HL-60 (cell line): Measurements from ENCODE around the gene TENM4.

ENCODE experiments used
- DNase-seq, 2 experiments: peaks; one replicate each; pipeline ENCODE4 v3.0.0-alpha.2; 2010 to 2020; ENCODE audit warnings: low read depth in 1 of 2, low spot score in 1 of 2
- H3K27ac ChIP-seq: fragments of 250-450 bp; sonication (Bioruptor Pico); replicated peaks from 2 replicates; pipeline ENCODE4 v1.5.1; 2020; ENCODE audit warnings: mild to moderate bottlenecking, moderate library complexity
- H3K27me3 ChIP-seq: fragments of 250-450 bp; sonication (Bioruptor Pico); 2 replicates; pipeline ENCODE4 v1.5.1; 2021; ENCODE audit warnings: mild to moderate bottlenecking, moderate library complexity; ENCODE audit not compliant: insufficient read depth, poor library complexity, severe bottlenecking
- H3K4me3 ChIP-seq: replicated peaks from 2 replicates; pipeline ENCODE4 v1.5.1; 2011; ENCODE audit warnings: mild to moderate bottlenecking, control low read depth, low read length; ENCODE audit not compliant: insufficient read depth
- GABPA ChIP-seq: IDR thresholded peaks from 2 replicates; pipeline ENCODE4 v1.6.1; 2012; ENCODE audit warnings: low read depth
- POLR2AphosphoS5 ChIP-seq: IDR thresholded peaks from 2 replicates; pipeline ENCODE4 v1.6.1; 2012; ENCODE audit warnings: low read depth
- SPI1 ChIP-seq: IDR thresholded peaks from 2 replicates; pipeline ENCODE4 v1.6.1; 2012; ENCODE audit warnings: low read depth, mild to moderate bottlenecking, borderline replicate concordance
- TF ChIP-seq, protein P1 (sequence below): IDR thresholded peaks from one replicate; pipeline ENCODE4 v1.5.1; 2011; ENCODE audit warnings: low read length, control low read depth, inconsistent platforms; ENCODE audit not compliant: insufficient read depth
- TF ChIP-seq, protein P2 (sequence below): IDR thresholded peaks from 2 replicates; pipeline ENCODE4 v1.6.1; 2012; ENCODE audit warnings: low read depth; ENCODE audit not compliant: insufficient replicate concordance

The TENM4 gene

DNA sequence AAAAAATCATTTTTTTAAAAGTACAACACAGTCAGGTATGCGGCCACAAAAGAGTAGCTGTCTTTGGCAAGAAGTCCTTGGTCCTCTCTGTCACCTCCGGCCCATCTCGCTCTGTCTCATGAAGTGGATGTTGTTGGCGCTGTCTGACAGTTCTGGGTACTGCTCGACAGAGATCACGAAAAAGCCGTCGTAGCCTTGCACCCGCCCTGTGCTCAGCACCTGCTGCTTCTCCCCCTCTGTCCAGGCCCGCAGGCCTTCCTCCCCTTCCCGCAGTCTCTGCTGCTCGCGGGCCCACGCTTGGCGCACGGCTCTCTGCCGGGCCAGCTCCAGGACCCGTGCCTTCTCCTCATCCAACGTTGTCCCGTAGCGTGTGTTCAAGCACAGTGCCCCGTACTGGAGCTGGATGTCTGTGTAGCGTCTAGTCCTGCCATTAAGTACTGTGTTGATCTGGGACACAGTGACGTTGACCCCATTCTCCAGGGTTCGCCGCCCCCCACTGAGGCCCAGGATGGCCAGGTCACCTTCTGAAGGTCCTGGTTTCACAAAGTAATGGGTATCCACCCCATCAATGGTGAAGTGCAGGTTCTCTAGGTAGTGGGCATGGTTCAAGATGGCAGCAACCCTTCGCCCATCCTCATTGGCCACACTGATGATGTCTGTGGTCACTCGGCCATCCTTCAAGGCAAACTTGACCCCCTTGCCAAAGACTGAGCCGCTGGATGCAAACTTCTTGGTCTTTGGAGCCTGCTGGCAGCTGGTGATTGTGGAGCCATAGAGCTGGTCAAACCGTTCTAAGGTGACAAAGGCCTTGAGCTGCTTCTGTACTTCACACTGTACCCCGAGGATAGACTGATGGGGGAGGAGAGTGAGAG, 782.6 kb downstream of the TENM4 start:
- H3K27me3 ChIP-seq, result no peaks in the 10 kb centered on the region
- TF ChIP-seq, protein P1, sequence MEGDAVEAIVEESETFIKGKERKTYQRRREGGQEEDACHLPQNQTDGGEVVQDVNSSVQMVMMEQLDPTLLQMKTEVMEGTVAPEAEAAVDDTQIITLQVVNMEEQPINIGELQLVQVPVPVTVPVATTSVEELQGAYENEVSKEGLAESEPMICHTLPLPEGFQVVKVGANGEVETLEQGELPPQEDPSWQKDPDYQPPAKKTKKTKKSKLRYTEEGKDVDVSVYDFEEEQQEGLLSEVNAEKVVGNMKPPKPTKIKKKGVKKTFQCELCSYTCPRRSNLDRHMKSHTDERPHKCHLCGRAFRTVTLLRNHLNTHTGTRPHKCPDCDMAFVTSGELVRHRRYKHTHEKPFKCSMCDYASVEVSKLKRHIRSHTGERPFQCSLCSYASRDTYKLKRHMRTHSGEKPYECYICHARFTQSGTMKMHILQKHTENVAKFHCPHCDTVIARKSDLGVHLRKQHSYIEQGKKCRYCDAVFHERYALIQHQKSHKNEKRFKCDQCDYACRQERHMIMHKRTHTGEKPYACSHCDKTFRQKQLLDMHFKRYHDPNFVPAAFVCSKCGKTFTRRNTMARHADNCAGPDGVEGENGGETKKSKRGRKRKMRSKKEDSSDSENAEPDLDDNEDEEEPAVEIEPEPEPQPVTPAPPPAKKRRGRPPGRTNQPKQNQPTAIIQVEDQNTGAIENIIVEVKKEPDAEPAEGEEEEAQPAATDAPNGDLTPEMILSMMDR, result no peak
- no peak for TF ChIP-seq GABPA
- no peak for TF ChIP-seq SPI1
- TF ChIP-seq, protein P2, sequence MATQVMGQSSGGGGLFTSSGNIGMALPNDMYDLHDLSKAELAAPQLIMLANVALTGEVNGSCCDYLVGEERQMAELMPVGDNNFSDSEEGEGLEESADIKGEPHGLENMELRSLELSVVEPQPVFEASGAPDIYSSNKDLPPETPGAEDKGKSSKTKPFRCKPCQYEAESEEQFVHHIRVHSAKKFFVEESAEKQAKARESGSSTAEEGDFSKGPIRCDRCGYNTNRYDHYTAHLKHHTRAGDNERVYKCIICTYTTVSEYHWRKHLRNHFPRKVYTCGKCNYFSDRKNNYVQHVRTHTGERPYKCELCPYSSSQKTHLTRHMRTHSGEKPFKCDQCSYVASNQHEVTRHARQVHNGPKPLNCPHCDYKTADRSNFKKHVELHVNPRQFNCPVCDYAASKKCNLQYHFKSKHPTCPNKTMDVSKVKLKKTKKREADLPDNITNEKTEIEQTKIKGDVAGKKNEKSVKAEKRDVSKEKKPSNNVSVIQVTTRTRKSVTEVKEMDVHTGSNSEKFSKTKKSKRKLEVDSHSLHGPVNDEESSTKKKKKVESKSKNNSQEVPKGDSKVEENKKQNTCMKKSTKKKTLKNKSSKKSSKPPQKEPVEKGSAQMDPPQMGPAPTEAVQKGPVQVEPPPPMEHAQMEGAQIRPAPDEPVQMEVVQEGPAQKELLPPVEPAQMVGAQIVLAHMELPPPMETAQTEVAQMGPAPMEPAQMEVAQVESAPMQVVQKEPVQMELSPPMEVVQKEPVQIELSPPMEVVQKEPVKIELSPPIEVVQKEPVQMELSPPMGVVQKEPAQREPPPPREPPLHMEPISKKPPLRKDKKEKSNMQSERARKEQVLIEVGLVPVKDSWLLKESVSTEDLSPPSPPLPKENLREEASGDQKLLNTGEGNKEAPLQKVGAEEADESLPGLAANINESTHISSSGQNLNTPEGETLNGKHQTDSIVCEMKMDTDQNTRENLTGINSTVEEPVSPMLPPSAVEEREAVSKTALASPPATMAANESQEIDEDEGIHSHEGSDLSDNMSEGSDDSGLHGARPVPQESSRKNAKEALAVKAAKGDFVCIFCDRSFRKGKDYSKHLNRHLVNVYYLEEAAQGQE, result no peak
- no peak for TF ChIP-seq POLR2AphosphoS5
- no peak overlapping the region for H3K4me3 ChIP-seq
- no peak for DNase-seq
- H3K27ac ChIP-seq, result no peak overlapping the region

DNA sequence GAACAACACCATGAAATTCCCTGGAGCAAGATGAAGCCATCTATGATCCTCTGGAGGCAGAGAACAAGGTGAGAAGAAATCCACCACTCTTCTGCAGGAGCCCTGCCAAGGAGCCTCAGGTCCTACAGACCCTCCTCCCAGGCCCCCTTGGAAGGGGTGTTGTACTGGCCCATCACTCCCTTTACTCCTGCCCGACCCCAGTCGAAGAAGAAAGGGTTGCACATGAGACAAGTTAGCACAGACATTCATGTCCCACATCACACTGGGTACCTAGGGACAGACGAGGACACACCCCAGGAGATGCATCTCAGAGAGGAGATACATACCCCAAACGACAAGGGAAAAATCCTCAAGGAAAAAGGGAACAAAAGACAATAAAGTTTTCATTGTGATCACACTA, 783.4 kb downstream of the TENM4 start:
- H3K4me3 ChIP-seq, result no peak overlapping the region
- no peak for DNase-seq
- TF ChIP-seq GABPA, result no peak
- TF ChIP-seq, protein P1, result no peak
- no peak for TF ChIP-seq SPI1
- no peak for TF ChIP-seq POLR2AphosphoS5
- TF ChIP-seq, protein P2, result no peak

DNA sequence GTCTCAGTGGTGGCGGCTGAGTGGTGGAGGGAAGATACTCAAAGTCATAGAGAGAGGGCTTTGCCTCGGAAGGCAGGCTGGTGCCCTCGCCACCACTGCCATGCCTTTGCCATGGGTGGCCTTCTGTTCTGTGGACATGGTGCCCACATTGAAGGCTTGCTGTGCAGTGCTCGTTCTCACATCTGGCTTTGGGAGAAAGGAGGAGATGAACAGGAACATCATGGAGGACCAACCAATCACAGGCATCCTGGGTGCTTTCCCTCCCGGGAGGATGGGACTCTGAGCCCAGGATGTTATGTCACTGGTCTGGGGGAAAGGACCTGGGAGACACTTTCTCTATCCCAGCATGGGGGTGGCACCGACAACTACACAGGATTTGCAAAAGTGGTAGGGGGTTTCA, 783.8 kb downstream of the TENM4 start:
- no peak overlapping the region for H3K4me3 ChIP-seq
- no peak for TF ChIP-seq SPI1
- TF ChIP-seq GABPA, result no peak
- TF ChIP-seq, protein P1, result no peak
- TF ChIP-seq POLR2AphosphoS5, result no peak
- H3K27ac ChIP-seq, result no peak overlapping the region
- DNase-seq, result no peak
- H3K27me3 ChIP-seq, result no peaks in the 10 kb centered on the region

More for the DNA sequence above, 783.4 kb downstream of the TENM4 start:
- Histone ChIP-seq H3K27ac (no peak overlapping the region), H3K27me3 (no peaks in the 10 kb centered on the region)

DNA sequence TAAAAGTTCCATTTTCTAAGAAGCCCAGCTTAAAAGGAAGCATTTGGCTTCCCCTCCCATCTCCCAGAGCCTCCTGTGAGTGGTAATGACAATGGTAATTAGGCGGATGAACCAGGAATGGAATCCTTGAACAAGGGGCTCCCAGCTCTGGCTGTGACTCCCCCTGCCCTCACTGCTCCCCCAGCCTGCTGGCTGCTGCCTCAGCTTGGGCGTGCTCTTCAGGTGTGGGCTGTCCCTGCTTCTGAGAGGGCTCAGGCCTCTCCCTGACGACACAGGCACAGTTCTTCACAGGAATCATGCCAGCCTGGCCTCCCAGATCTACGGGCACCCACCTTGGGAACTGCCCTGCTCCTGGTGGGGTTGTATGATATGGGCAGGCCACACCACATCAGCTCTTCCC, 784.5 kb downstream of the TENM4 start:
- no peak for DNase-seq
- no peaks in the 10 kb centered on the region for H3K27me3 ChIP-seq
- TF ChIP-seq SPI1 (no peak), POLR2AphosphoS5 (no peak), GABPA (no peak)
- TF ChIP-seq, protein P2, result no peak
- TF ChIP-seq, protein P1, result no peak
- H3K4me3 ChIP-seq, result no peak overlapping the region
- H3K27ac ChIP-seq, result no peak overlapping the region
